Left ventricle myocardium superior (tissue), 1 donor: Measurements from ENCODE around the gene DRC7. TPM values are rescaled to one million over a fixed set of nuclear protein-coding genes. Genes with fewer than 3 reads are reported as not detected.

Source experiments
- ATAC-seq: fragments of 200-7000 bp; cut with Tn5 transposase; one replicate; pipeline ENCODE4 v1.9.1; 2020; ENCODE audit warnings: mild to moderate bottlenecking, moderate library complexity
- DNase-seq: peaks from one replicate; pipeline ENCODE4 v3.0.0-alpha.2; 2020
- intact Hi-C: fragments of 100-400 bp; cut with micrococcal nuclease; formaldehyde crosslinking; loops from one replicate; pipeline ENCODE4 v1.11.0; 2022
- total RNA-seq: library from RNA; stranded (reverse); fragmentation: NEBNext Ultra II Directional; extraction: Animal tissue kit (Norgen Biotek cat#: 25700); gene quantifications from one replicate; pipeline ENCODE4 v1.2.1, GENCODE V29; 2021
- donor health status: DM: no; HTN: yes; CAD: no; lungs with severe emphysema.

The DRC7 gene
- total RNA-seq, 1 donor from 2014 or later: not detected

DNA sequence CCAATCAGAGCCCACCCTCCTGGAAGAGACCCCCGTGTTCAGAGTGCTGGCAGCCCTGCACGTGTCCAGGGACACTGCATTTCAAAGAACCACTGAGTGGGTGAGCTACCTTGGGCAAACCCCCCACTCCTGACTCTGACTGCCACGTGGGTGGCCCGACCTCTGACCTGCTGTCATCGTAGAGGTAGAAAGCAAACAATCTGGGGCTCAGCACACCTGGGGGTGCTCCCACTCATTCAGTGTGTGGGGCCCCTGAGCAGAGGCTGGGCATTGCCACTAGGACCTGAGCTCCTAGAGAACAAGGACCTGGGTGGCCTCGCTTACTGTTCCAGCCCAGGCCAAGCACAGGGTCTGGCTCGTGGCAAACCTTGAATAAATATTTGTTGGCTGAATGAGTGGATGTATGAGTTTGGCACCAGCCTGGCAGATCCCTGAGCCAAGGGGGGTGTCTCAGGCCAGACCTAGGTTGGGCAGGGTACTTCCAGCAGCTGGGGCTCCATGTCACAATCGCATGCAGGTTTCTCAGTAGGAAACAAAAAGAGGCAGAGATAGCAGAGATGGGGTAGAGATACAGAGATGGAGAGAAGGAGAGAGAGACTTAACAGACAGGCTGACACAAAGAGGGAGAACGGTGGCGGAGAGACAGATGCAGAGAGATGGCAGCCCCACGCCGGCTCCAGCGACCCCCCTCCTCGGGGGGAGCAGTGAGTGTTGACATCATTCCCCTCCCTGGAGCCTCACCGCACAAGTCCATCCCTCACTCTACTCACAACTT lies 5.4 kb upstream of the DRC7 start:
- intact Hi-C loops: no loop called here
- ATAC-seq (no peak), DNase-seq (no peak)

DNA sequence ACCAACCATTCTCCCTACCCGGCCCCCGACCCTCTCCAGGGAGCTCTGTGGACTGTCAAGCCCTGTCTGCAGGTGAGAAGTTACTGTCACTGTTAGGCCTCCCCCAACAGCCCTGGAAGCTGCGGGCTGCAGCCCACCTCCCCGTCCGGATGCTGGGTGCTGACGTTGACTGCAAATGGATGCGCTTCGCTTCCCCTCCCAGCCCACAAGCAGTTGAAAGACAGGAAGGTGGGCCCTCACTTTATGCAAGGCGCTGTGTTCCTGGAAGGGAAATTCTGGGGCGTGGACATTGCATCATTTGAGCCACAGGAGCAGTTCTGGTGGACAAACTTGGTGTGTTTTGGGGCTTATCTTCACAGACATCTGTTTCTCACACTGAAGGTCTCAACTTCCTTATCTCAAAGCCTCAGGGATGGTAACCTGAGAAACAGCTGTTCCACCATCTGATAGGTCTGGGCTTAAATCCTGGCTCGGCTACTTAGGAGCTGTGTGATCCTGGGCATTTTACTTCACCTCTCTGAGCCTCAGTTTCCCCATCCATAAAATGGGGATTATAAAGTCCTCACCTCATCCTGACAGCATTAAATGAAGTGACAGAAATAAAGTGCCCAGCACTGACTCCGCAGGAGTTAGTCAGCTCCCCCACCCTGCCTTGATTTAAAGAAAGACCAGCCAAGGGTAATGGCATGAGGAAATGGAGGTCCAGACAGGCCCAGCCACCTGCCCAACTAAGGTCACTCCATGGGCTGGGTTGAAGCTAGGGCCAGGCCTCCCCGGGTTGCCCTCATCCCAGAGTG lies 4.6 kb upstream of the DRC7 start:
- ATAC-seq (peak; percentile 48), DNase-seq (no peak)
- intact Hi-C loops: no loop called here

DNA sequence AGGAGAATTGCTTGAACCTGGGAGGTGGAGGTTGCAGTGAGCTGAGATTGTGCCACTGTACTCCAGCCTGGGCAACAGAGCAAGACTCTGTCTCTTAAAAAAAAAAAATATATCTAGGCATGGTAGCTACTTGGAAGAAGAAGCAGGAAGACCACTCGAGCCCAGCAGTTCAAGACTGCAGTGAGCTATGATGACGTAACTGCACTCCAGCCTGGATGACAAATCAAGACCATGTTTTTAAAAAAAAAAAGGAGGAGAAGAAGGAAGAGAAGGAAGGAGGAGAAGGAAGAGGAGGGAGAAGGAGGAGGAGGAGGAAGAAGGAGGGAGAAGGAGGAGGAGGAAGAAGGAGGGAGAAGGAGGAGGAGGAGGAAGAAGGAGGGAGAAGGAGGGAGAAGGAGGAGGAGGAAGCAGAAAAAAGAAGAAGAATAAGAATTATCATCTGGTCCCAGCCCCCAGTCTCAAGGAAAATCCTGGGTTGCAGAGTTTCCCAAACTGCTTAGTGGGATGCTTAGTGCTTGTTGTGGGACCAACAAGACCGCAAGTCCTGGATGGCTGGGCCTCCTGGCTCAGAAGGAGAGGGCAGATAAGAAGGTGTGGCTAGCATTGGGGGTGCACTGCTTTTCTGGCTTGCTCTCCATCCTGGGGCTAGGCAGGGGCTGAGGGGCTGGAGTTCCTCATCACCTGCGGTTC lies 3.7 kb upstream of the DRC7 start:
- ATAC-seq: no peak
- intact Hi-C loops: no loop called here
- DNase-seq: no peak

DNA sequence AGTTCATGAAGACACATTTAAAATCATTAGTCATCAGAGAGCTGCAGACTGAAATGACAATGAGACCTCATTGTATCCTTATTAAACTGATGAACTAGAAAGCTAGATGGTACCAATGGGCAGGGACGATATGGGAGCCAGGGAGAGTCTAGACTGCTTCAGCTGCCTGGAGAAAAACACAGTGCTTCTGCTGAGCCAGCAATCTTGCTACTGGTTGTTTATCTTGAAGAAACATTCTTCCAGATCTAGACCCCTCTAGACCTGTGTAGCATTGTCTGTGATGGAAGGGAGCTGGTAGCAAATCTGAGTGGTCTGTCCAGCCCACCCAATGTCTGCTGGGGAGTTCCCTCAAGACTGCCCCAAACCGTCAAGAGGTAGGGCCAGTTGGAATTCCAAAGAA lies 2.0 kb upstream of the DRC7 start:
- intact Hi-C loops: no loop called here
- ATAC-seq (no peak), DNase-seq (no peak)

DNA sequence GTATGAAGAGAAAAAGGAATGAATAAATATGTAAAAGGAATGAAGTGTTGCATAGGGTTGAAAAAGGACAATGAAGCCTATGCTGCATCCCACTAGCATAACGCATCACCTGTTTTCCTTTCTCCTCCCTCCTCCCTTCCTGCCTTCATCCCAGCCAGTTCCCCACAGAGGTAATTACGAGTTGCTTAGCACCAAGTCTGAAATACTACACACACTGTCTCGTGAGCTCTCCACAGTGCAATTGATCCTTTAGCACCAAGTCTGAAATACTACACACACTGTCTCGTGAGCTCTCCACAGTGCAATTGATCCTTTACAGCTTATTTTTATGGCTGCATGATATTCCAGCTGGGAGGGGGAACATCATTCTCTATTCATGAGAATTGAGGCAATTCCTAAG lies 1.1 kb upstream of the DRC7 start:
- intact Hi-C loops: no loop called here
- ATAC-seq (no peak), DNase-seq (no peak)

DNA sequence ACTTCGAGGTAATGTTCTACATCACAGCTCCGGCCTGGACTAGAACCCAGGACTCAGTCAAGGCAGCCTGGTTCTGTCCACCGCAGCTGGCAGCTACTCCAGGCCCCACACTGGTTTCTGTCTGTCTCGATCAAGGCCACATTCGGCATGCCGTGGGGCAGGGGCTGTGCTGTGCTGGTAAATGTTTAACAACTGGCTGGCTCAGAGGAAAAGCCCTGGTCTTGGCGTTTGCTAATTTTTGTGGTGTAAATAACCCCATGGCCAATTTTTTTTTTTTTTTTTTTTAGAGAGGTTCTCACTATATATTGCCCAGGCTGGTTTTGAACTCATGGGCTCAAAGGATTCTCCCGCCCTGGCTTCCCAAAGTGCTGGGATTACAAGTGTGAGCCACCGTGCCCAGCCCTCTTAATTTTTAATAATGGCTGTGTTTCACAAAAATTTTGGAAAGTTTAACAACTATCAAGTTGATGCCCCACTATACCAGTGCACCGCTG lies 328 bp upstream of the DRC7 start:
- ATAC-seq (no peak), DNase-seq (no peak)
- intact Hi-C loops: no loop called here

DNA sequence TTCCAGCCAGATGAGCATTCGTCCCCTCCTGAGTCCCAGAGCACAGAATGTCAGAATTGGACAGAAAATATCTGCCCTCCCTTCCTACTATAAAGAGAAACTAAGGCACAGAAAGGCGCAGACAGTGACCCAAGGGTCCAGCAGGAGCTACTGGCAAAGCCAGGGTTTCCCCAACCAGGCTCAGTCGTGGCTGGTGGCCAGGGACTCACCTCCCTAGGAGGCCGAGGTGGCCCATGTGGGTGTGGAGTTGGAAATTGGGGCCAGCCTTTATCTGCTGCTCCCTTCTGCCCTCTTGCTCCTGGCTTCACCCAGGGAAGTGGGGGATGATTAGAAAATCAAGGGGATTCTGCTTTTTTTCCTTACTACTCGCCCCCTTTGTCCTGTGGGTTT lies 1.1 kb downstream of the DRC7 start:
- no peak for ATAC-seq
- intact Hi-C loops: no loop called here

DNA sequence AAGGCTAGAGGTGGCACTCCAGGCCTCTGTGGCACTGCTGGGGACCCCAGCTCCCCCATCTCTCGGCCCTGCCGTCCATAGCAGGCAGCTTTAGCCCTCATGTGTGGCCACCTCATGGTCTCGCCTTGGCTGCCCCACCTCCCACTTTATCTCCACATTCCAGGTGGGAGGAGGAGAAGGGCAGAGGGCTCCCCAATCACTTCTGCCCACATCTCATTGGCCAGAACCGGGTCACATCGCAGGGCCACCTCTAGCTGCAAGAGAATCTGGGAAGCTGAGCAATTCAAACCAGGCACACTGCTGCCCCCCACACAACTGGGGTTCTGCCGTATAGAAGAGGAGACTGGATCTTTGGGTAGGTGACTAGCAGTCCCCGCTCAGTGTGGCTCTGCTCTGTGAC lies 1.6 kb downstream of the DRC7 start:
- intact Hi-C loops: no loop called here
- DNase-seq (no peak), ATAC-seq (no peak)

More for the DNA sequence above, 1.1 kb downstream of the DRC7 start:
- no peak for DNase-seq

DNA sequence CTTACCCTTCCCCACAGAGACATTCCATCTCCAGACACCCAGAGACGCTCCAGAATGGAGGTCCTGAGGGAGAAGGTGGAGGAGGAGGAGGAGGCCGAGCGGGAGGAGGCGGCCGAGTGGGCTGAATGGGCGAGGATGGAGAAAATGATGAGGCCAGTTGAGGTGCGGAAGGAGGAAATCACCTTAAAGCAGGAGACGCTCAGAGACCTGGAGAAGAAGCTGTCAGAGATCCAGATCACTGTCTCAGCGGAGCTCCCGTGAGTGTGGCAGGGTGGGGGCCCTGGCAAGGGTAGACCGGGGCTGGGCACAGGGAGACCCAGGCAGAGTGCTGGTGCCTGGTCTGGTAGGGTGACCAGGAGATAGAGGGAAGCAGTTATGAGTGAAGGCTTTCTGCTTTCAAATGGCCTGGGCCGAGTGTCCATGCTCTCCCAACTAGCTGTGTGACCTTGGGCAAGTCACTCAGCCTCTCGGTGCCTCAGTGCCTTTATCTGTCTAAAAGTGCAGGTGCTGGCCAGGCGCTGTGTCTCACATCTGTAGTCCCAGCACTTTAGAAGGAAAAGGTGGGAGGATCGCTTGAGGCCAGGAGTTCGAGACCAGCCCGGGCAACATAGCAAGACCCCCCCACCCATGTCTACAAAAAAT lies 3.4 kb downstream of the DRC7 start:
- ATAC-seq (no peak), DNase-seq (no peak)
- intact Hi-C loops: no loop called here

DNA sequence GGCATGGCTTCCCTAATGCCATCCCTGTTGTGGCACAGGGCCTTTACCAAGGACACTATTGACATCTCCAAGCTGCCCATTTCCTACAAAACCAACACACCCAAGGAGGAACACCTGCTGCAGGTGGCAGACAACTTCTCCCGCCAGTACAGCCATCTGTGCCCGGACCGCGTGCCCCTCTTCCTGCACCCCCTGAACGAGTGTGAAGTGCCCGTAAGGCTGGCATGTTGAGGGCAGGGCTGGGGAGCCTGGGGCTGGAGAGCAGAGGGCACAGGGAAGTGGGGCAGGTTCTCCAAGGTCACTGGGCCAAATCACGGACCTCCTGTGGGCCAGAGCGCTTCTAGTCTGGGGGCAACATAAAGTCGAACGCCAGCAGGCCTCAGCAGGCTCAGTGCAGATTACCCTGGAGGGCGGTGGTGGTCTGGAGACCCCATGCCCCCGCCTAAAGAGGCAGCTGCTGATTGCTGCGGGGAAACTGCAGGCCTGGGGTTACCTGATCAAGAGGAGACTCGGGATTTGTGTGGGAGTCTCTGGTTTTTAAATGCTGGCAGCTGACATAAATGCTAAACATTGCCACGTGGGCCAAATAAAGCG lies 4.3 kb downstream of the DRC7 start:
- DNase-seq (no peak), ATAC-seq (no peak)
- intact Hi-C loops: no loop called here

DNA sequence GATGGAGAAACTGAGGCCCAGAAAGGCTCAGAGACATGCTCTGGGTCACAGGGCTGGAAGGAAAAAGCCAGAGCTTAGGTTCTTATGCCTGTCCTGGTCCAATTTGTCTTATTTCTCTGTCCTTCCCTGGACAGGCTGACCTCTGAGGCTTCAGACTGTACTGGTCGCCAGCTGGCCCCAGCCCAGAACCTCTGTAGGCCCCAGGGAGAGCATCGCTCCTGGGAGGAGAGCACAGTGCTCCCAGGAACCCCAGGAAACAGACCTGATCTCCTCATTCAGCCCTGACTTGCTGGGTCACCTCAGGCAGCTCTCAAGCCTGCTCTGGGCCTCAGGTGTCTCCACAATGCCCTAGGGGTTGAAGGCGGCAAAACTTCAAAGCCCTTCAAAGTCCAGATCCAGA lies 4.9 kb downstream of the DRC7 start:
- ATAC-seq (no peak), DNase-seq (no peak)
- intact Hi-C loops: no loop called here

DNA sequence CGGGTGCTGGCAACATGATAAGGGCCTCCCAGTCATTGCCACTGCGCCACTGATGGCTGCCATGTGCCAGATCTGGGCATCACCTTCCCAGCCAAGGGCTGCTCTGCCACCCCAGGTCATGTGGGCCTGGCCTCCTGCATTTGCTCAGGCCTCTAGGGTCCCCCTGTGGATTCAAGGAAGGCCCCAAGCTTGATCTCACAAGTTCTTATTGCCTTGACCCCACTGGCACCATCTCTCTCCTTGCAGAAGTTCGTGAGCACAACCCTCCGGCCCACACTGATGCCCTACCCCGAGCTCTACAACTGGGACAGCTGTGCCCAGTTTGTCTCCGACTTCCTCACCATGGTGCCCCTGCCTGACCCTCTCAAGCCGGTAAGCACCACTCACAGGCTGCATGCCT lies 5.3 kb downstream of the DRC7 start:
- DNase-seq: no peak
- intact Hi-C loops: no loop called here
- no peak for ATAC-seq

DNA sequence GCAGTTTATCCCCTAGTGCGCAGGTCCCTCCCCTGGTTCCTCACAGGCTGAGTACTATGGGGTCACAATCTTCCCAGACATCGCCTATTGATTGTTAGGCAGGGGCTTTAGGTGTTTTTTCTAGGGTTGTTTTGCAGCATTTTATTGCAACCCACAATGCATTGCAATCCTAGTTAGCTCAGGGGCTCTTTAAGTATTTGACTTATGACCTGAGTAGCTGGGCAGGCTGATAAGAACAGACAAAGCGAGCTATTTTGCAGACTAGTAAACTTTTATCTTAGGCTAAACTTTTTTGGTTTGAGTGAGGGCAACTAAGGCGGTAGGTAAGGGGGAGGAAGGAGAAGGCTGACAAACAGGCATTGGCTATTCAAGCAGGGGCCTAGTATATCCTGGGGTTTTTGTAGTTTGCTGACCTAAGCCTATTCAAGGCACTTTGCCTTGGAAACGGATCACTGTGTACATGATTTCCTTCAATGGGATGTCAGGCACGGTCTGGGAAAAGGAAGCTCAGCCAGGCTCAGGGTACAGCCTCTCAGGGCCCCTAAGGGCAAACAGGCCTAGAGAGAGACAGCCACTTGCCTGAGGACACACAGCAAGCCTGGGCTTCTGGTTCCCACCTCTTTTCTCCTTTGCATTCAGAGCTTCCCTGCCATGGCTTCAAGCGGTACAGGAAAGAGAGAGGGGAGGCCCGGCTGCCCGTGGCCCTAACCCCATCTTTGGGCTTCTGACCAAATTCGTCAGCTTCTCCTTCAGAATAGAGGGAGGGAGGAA lies 6.4 kb downstream of the DRC7 start:
- intact Hi-C loops: no loop called here
- DNase-seq: no peak
- ATAC-seq: no peak

DNA sequence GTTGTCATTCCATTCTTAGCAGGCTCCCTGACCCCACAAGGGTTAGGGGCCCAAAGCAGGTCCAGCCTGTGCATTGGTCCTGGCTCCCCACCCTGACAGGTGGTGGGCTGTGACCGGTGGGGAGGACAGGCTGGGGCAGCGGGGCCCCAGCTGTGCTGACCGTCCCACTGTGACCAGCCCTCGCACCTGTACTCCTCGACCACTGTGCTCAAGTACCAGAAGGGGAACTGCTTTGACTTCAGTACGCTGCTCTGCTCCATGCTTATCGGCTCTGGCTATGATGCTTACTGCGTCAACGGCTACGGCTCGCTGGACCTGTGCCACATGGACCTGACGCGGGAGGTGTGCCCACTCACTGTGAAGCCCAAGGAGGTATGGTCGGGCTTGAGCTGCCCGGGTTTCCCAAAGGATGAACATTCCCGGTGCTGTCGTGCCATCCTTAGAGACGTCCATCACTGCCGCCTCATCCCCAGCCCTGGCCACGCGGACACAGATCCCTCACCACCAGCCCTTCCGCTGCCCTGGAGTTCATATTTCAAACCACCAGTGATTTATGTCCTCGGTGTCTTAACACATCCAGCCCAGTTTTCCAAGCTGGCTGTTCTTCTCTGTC lies 7.3 kb downstream of the DRC7 start:
- DNase-seq (no peak), ATAC-seq (no peak)
- intact Hi-C loops: no loop called here

DNA sequence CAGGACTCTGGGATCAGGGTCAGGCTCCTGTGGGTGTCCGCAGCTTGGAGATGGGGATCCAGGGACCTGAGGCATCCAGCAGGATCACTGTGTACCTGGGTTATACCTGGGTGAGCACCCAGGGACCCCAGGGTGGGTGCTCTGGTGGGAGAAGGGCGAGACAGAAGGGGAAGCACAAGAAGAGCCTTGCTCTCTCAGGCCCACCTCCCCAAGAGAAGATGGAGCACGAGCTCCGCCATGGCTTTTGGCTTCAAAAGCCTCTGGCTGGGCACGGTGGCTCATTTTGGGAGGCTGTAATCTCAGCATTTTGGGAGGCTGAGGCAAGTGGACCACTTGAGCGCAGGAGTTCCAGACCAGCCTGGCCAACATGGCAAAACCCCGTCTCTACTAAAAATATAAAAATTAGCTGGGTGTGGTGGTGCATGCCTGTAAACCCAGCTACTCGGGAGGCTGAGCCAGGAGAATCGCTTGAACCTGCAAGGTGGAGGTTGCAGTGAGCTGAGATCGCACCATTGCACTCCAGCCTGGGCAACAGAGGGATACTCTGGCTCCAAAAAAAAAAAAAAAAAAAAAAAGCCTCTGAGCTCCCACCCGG lies 8.9 kb downstream of the DRC7 start:
- no peak for ATAC-seq
- intact Hi-C loops: no loop called here
- no peak for DNase-seq

DNA sequence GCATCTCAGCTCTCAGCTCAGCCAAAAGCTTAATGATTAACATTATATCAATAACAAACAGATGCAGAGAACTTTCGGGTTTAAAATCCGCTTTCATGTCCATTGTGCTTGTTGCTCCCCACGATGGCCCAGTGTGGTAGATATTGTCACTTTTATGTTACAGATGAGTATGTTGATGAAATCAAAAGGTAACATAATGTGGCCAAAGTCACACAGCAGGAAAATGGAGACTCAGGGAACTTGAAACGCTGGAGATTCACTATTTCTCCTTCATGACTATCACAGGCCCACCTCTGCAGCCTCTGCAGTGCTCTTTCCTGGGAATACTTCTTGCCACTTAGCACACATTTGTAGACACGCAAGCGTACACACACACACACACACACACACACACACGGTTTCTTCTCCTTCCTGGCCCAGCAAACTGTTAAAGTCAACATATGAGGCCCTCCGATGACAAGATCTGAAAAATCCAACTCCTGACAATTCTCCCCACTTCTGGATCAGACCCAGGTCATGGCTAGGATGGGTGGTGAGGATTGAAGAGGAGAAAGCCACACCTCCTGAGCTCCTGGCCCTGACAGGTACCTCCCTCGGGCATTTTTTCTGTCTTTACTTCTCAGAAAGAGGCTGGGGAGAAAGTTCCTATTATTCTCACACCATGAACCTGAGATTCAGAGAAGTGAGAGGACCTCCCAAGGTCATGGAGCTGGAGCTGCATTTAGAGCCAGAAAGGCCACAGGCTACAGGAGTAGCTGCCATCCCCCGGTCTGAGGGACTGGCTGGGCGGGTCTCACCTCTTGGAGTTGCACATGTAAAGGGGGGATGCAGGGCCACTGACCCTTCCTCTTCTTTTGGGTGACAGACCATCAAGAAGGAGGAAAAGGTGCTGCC lies 9.7 kb downstream of the DRC7 start:
- ATAC-seq: no peak
- no peak for DNase-seq
- intact Hi-C loops: no loop called here
